22Rv1 (cell line): Measurements from ENCODE around the gene SLC25A25.

ENCODE experiments used
- H3K27ac ChIP-seq: fragments of 450-650 bp; 2 replicates; pipeline ENCODE4 v1.5.1; 2017
- ZFX ChIP-seq: fragments of 450-650 bp; IDR thresholded peaks from 2 replicates; pipeline ENCODE4 v1.6.1; 2017; ENCODE audit warnings: antibody characterized with exemption, borderline replicate concordance
- TF ChIP-seq, protein P1 (sequence below): fragments of 450-650 bp; IDR thresholded peaks from 2 replicates; pipeline ENCODE4 v1.5.1; 2017; ENCODE audit warnings: mild to moderate bottlenecking

SLC25A25 gene

DNA sequence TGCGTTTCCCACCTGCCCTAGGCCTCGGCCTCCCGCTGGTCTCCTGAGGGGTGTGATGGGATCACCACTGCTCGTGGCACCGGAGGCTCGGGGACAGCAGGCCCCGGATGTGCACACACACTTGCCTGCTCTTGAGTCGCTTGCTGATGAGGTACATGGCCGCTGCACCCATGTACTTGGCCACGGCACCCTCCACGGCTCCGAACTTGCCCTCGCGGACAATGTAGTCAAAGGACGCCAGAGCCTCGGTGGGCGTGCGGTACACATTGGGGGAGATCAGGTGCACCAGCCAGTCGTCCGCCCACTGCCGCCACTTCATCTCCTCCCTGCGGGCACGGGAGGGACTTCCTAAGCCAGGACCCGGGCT is 54.8 kb downstream of the SLC25A25 start:
- no peak for TF ChIP-seq ZFX
- TF ChIP-seq, protein P1, sequence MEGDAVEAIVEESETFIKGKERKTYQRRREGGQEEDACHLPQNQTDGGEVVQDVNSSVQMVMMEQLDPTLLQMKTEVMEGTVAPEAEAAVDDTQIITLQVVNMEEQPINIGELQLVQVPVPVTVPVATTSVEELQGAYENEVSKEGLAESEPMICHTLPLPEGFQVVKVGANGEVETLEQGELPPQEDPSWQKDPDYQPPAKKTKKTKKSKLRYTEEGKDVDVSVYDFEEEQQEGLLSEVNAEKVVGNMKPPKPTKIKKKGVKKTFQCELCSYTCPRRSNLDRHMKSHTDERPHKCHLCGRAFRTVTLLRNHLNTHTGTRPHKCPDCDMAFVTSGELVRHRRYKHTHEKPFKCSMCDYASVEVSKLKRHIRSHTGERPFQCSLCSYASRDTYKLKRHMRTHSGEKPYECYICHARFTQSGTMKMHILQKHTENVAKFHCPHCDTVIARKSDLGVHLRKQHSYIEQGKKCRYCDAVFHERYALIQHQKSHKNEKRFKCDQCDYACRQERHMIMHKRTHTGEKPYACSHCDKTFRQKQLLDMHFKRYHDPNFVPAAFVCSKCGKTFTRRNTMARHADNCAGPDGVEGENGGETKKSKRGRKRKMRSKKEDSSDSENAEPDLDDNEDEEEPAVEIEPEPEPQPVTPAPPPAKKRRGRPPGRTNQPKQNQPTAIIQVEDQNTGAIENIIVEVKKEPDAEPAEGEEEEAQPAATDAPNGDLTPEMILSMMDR, result no peak
- no peak overlapping the region for H3K27ac ChIP-seq

DNA sequence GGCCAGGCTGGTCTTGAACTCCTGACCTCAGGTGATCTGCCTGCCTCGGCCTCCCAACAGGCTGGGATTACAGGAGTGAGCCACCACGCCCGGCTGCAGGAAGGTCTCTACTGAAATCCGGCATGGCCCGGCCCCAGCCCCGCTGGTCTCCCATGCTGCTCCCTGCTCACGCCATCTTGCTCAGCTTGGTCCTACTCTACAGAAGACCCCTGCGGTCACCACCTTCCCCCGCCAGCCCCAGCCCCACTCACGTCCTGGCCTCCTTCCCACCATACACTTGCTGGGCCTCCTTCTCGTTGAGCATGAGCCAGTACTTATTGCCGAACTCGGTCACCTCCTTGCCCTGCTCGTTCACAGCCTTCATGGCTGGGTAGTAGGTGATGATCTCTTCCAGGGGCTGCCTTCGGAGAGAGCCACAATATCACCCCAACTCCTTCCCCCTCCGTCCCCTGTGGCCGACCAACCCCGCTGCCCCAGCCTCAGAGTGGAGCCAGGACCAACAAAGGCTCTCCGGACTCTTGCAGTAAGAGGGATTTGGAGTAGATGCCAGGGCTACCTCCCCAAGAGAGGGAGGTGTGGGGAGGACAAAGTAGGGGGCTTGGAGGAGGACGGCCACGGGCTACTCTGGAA is 55.5 kb downstream of the SLC25A25 start:
- no peak overlapping the region for H3K27ac ChIP-seq
- TF ChIP-seq, protein P1, result no peak
- TF ChIP-seq ZFX, result no peak

DNA sequence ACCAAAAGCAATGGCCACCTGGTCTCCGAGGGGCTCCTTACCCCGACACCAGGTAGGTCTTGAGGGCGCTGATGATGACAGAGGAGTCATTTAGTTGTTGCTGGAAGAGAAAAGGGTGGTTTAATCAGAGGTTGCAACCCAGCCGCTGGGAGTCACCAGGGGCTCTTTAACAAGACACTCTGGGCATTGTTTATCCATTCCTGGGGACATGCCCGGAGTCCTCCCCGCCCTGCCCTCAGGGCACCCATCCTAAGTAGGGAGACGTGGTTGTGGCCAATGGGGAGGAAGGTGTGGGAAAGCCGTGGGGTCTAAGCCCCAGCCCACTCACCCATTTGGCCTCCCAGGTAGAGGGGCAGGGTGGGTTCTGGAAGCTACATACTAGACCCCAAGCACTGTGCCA is 56.4 kb downstream of the SLC25A25 start:
- no peak for TF ChIP-seq ZFX
- TF ChIP-seq, protein P1, result no peak
- H3K27ac ChIP-seq, result no peak overlapping the region

DNA sequence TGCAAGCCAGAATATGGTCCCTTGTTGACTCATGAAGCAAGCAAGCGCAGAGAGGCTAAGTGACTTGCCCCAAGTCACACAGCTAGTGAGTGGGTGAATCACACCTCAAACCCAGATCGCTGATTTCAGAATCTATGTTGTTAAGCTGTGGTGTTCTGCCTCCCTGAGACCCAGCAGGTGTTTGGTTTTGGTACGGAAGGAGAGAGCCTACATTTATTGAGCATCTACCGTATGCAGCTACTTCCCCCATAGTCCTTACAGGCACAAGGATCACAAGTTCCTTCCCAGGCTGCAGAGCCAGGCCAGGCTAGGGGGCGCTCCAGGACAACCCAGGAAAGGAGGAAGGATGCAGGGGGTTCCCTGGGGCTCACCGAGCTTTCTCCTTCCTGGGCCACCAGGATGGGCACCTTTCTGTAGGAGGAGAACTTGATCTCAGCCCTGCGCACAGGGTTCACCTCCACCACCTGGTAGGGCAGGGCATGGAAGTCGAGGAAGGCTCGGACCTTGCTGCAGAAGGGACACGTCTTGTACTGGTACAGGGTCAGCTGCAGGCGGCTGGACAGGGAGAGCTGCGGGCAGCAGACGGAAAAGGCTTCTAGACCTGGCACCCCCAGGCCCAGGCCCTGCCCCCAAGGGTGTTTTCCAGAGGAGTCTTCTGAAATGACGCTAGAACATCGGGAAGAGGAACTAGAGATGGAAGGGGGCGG is 57.0 kb downstream of the SLC25A25 start:
- no peak for TF ChIP-seq ZFX
- TF ChIP-seq, protein P1, result peak; percentile 79
- no peak overlapping the region for H3K27ac ChIP-seq

DNA sequence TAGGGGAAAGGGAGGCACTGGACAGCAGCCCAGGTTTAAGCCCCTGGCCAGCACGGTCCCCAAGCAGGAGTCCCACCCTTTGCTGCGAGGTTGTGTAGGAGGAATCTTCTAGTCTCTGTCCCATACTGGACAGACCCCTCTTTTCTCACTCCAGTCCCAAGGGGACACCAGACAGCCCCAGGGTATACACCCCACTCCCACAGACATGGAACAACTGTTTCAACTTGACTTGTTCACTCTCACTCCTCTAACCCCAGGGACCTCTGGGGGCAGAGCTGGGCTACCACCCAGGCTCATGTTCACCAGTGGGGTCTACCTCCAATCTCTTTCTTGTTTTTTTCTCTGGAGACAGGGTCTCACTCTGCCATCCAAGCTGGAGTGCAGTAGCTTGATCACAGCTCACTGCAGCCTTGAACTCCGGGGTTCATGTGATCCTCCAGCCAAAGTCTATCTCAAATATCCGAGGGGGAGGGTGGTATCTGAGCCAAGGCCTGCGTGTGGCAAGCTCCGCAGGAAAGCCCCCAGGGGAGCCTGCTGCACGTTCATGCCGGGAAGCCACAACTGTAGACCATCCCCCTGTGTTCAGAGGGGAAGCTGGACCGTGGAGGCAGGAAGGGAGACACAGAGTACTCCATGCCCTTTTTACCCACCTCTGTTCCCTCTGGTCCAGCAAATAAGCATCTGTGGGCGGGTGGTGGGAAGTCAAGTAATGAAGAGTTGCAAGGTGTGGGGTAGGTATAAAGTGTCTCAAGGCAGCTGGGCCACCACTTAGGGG is 57.7 kb downstream of the SLC25A25 start:
- TF ChIP-seq ZFX, result no peak
- H3K27ac ChIP-seq, result peak overlapping the region; percentile 90

DNA sequence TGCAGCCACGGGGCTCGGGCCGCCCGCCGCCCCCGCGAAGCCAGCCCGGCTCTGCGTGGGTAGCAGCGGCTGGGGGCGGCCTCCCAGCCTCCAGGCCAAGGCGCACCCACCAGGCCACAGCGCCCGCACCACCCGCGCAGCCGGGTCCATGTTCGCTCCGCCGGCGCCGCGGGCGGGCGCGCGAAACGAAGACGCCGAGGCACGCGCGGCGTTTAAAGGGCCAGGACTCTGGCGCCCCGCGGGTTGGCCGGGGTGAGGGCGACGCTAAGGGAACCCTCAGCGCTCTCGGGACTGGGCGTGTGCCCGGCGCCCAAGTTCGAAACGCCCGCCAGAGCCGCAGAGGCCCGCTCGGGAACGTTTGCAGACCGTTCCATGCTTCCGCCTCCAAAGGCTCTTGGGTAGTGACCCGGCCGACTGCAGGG is 59.5 kb downstream of the SLC25A25 start, which contains the start of gene PTGES2:
TSS of gene PTGES2 (minus strand) at position 162 of the 422 bp plus-strand sequence. CDS start at position 150, 12 bp downstream.
- TF ChIP-seq ZFX, result no peak
- TF ChIP-seq, protein P1, result no peak
- peak within 1 kb of the TSS; percentile 90 for H3K27ac ChIP-seq

DNA sequence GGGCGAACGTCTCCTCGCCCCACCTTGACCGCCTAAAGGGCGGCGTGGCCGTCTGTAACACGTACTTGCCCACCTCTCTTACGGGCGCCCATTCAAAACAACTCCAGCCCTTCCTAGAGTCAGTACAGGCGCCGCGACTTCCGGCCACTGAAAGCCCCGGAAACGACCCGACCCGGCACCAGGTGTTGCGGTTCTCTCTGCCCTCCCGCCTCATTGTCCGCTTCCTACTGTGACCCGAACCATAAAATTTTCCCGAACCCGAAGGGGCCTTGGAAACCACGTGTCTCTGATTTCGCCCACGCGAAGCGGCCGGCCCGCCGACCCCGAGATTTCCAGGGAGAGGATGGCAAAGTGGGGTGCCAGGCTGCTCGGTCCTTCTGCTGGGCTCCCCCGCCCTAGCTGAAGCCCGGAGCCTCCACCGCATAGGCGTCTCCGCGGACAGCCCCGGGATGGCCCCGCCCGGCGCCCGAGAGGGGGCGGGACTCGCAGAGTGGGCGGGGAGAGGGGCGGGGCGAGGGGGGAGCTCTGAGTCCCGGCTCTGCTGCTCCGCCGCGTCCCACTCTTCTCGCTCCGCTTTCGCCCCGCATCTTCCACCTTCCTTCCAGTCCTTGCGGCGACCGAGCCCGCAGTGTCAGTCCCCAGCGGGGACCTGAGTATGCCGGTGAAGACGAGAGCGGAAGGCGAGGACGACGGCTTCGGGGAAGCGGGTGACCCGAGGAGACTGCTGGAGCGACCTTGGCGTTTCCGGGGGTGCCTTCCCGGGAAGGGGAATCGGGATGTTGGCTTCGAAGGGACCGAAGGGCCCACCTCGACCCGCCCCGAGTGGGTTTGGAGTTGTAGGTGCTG is 60.2 kb downstream of the SLC25A25 start:
- TF ChIP-seq, protein P1, result no peak
- TF ChIP-seq ZFX, result no peak
- H3K27ac ChIP-seq, result peak overlapping the region; percentile 90
